Measurements from ENCODE around the gene FKBP4.

The FKBP4 gene

GRCh38 chr12:2813214-2814185, 18.7 kb downstream of the FKBP4 start:
- peak; percentile 76 for DNase-seq (ENCODE audit: low spot score)

GRCh38 chr12:2819810-2820209, 25.0 kb downstream of the FKBP4 start:
- DNase-seq (ENCODE audit: low spot score), result no peak

GRCh38 chr12:2820432-2820831, 25.7 kb downstream of the FKBP4 start:
- DNase-seq (ENCODE audit: low spot score), result no peak

- no peak for DNase-seq (ENCODE audit: low spot score)
Measured at GRCh38 chr12:2823483-2823882, 28.7 kb downstream of the FKBP4 start.

GRCh38 chr12:2824541-2824940, 29.8 kb downstream of the FKBP4 start:
- no peak for DNase-seq (ENCODE audit: low spot score)

- no peak for DNase-seq (ENCODE audit: low spot score)
Measured at GRCh38 chr12:2825132-2825531, 30.4 kb downstream of the FKBP4 start.

- no peak for DNase-seq (ENCODE audit: low spot score)
Measured at GRCh38 chr12:2826036-2826435, 31.3 kb downstream of the FKBP4 start.

GRCh38 chr12:2826721-2827515, 32.1 kb downstream of the FKBP4 start:
- DNase-seq (ENCODE audit: low spot score), result no peak

- no peak for DNase-seq (ENCODE audit: low spot score)
Measured at GRCh38 chr12:2829275-2829674, 34.5 kb downstream of the FKBP4 start.

GRCh38 chr12:2832550-2833127, 37.9 kb downstream of the FKBP4 start:
- DNase-seq (ENCODE audit: low spot score), result no peak

- no peak for DNase-seq (ENCODE audit: low spot score)
Measured at GRCh38 chr12:2833327-2833726, 38.6 kb downstream of the FKBP4 start.

- no peak for DNase-seq (ENCODE audit: low spot score)
Measured at GRCh38 chr12:2833810-2834209, 39.0 kb downstream of the FKBP4 start.

GRCh38 chr12:2834581-2835491, 40.1 kb downstream of the FKBP4 start, which contains the start of gene NRIP2:
Gene NRIP2 (minus strand): TSS chr12:2835035. CDS start chr12:2834983, 52 bp downstream.
- peak; percentile 67 for DNase-seq (ENCODE audit: low spot score)

GRCh38 chr12:2835691-2836403, 41.1 kb downstream of the FKBP4 start:
- no peak for DNase-seq (ENCODE audit: low spot score)

- DNase-seq (ENCODE audit: low spot score), result no peak
Measured at GRCh38 chr12:2836574-2836973, 41.8 kb downstream of the FKBP4 start.

GRCh38 chr12:2841056-2841650, 46.4 kb downstream of the FKBP4 start:
- no peak for DNase-seq (ENCODE audit: low spot score)

- no peak for DNase-seq (ENCODE audit: low spot score)
Measured at GRCh38 chr12:2842948-2843347, 48.2 kb downstream of the FKBP4 start.

GRCh38 chr12:2844786-2845185, 50.0 kb downstream of the FKBP4 start:
- DNase-seq (ENCODE audit: low spot score), result no peak

GRCh38 chr12:2845280-2845679, 50.5 kb downstream of the FKBP4 start:
- peak; percentile 42 for DNase-seq (ENCODE audit: low spot score)

- DNase-seq (ENCODE audit: low spot score), result no peak
Measured at GRCh38 chr12:2851931-2852330, 57.2 kb downstream of the FKBP4 start.

All from AG20443 (cell line).